Measurements from ENCODE around the gene OR4F15. TPM values are rescaled to one million over a fixed set of nuclear protein-coding genes. Genes with fewer than 3 reads are reported as not detected.
"Not testable (repeated sequence)": the region's sequence is repeated elsewhere in the genome, so short reads cannot be mapped to it uniquely, and the experiment has no call there.

The OR4F15 gene
- total RNA-seq, result not detected

GRCh38 chr15:101811902-101812301 lies at the start of gene OR4F15:
TSS of gene OR4F15 (plus strand) at chr15:101812202. CDS start at chr15:101818187, 5,985 bp downstream.
- H3K4me3 Mint-ChIP-seq, result no peak within 1 kb of the TSS
- no peaks in the 10 kb centered on the region for H3K9me3 Mint-ChIP-seq
- H3K4me1 Mint-ChIP-seq (ENCODE audit: low read depth), result no peaks in the 10 kb centered on the region
- DNase-seq, result no peak
- ATAC-seq, result no peak
- peaks cover 43% of the 10 kb centered on the region for H3K27me3 Mint-ChIP-seq (ENCODE audit: low read depth)
- no peaks in the 10 kb centered on the region for H3K36me3 Mint-ChIP-seq (ENCODE audit: insufficient read depth)

GRCh38 chr15:101764669-101765339 lies 47.2 kb upstream of the OR4F15 start:
- H3K4me3 Mint-ChIP-seq; H3K27me3 Mint-ChIP-seq (ENCODE audit: low read depth); H3K36me3 Mint-ChIP-seq (ENCODE audit: insufficient read depth); H3K4me1 Mint-ChIP-seq (ENCODE audit: low read depth); DNase-seq; H3K9me3 Mint-ChIP-seq; ATAC-seq: not testable (repeated sequence)

- not testable (repeated sequence) for H3K27me3 Mint-ChIP-seq (ENCODE audit: low read depth); H3K9me3 Mint-ChIP-seq; H3K36me3 Mint-ChIP-seq (ENCODE audit: insufficient read depth); ATAC-seq; DNase-seq; H3K4me1 Mint-ChIP-seq (ENCODE audit: low read depth); H3K4me3 Mint-ChIP-seq
Observed at GRCh38 chr15:101765340-101765671, 46.7 kb upstream of the OR4F15 start.

- no peaks in the 10 kb centered on the region for H3K9me3 Mint-ChIP-seq
- H3K36me3 Mint-ChIP-seq (ENCODE audit: insufficient read depth), result no peaks in the 10 kb centered on the region
- H3K4me1 Mint-ChIP-seq (ENCODE audit: low read depth), result no peaks in the 10 kb centered on the region
- no peaks in the 10 kb centered on the region for H3K27me3 Mint-ChIP-seq (ENCODE audit: low read depth)
- no peak overlapping the region for H3K4me3 Mint-ChIP-seq
- DNase-seq, result no peak
- ATAC-seq, result no peak
Observed at GRCh38 chr15:101765772-101766456, 46.1 kb upstream of the OR4F15 start.

GRCh38 chr15:101767083-101767640 lies 44.8 kb upstream of the OR4F15 start:
- not testable (repeated sequence) for H3K36me3 Mint-ChIP-seq (ENCODE audit: insufficient read depth); H3K4me3 Mint-ChIP-seq; H3K27me3 Mint-ChIP-seq (ENCODE audit: low read depth); H3K4me1 Mint-ChIP-seq (ENCODE audit: low read depth); ATAC-seq; DNase-seq; H3K9me3 Mint-ChIP-seq

GRCh38 chr15:101772921-101773320 lies 39.1 kb upstream of the OR4F15 start:
- Mint-ChIP-seq H3K9me3 (no peaks in the 10 kb centered on the region), H3K4me1 (ENCODE audit: low read depth) (no peaks in the 10 kb centered on the region)
- no peak for ATAC-seq

GRCh38 chr15:101773496-101774100 lies 38.4 kb upstream of the OR4F15 start:
- no peaks in the 10 kb centered on the region for H3K36me3 Mint-ChIP-seq (ENCODE audit: insufficient read depth)
- H3K27me3 Mint-ChIP-seq (ENCODE audit: low read depth), result peaks cover 4% of the 10 kb centered on the region
- H3K4me3 Mint-ChIP-seq, result no peak overlapping the region
- no peaks in the 10 kb centered on the region for H3K4me1 Mint-ChIP-seq (ENCODE audit: low read depth)
- DNase-seq (no peak), ATAC-seq (no peak)
- H3K9me3 Mint-ChIP-seq, result no peaks in the 10 kb centered on the region

More at GRCh38 chr15:101772921-101773320, 39.1 kb upstream of the OR4F15 start:
- Mint-ChIP-seq H3K27me3 (ENCODE audit: low read depth) (peaks cover 4% of the 10 kb centered on the region), H3K4me3 (no peak overlapping the region), H3K36me3 (ENCODE audit: insufficient read depth) (no peaks in the 10 kb centered on the region)
- DNase-seq, result no peak

- Mint-ChIP-seq H3K36me3 (ENCODE audit: insufficient read depth) (no peaks in the 10 kb centered on the region), H3K27me3 (ENCODE audit: low read depth) (peaks cover 5% of the 10 kb centered on the region), H3K4me3 (no peak overlapping the region), H3K4me1 (ENCODE audit: low read depth) (no peaks in the 10 kb centered on the region), H3K9me3 (no peaks in the 10 kb centered on the region)
- DNase-seq, result no peak
- ATAC-seq, result no peak
Observed at GRCh38 chr15:101775136-101775535, 36.9 kb upstream of the OR4F15 start.

- H3K4me3 Mint-ChIP-seq; H3K9me3 Mint-ChIP-seq; H3K36me3 Mint-ChIP-seq (ENCODE audit: insufficient read depth); ATAC-seq; DNase-seq; H3K4me1 Mint-ChIP-seq (ENCODE audit: low read depth): not testable (repeated sequence)
- peaks cover 13% of the 10 kb centered on the region for H3K27me3 Mint-ChIP-seq (ENCODE audit: low read depth)
Observed at GRCh38 chr15:101778576-101778975, 33.4 kb upstream of the OR4F15 start.

- H3K9me3 Mint-ChIP-seq; H3K4me1 Mint-ChIP-seq (ENCODE audit: low read depth); DNase-seq; H3K4me3 Mint-ChIP-seq; ATAC-seq; H3K36me3 Mint-ChIP-seq (ENCODE audit: insufficient read depth): not testable (repeated sequence)
- peaks cover 13% of the 10 kb centered on the region for H3K27me3 Mint-ChIP-seq (ENCODE audit: low read depth)
Observed at GRCh38 chr15:101780225-101780624, 31.8 kb upstream of the OR4F15 start.

GRCh38 chr15:101781928-101782327 lies 30.1 kb upstream of the OR4F15 start:
- H3K36me3 Mint-ChIP-seq (ENCODE audit: insufficient read depth), result no peaks in the 10 kb centered on the region
- DNase-seq, result no peak
- no peak overlapping the region for H3K4me3 Mint-ChIP-seq
- H3K27me3 Mint-ChIP-seq (ENCODE audit: low read depth), result peaks cover 11% of the 10 kb centered on the region
- no peaks in the 10 kb centered on the region for H3K9me3 Mint-ChIP-seq
- no peak for ATAC-seq
- no peaks in the 10 kb centered on the region for H3K4me1 Mint-ChIP-seq (ENCODE audit: low read depth)

GRCh38 chr15:101784644-101785043 lies 27.4 kb upstream of the OR4F15 start:
- Mint-ChIP-seq H3K27me3 (ENCODE audit: low read depth) (peaks cover 9% of the 10 kb centered on the region), H3K9me3 (no peaks in the 10 kb centered on the region), H3K4me3 (no peak overlapping the region), H3K36me3 (ENCODE audit: insufficient read depth) (no peaks in the 10 kb centered on the region), H3K4me1 (ENCODE audit: low read depth) (no peaks in the 10 kb centered on the region)
- ATAC-seq (no peak), DNase-seq (no peak)

- H3K4me1 Mint-ChIP-seq (ENCODE audit: low read depth); H3K36me3 Mint-ChIP-seq (ENCODE audit: insufficient read depth); ATAC-seq; DNase-seq; H3K9me3 Mint-ChIP-seq; H3K4me3 Mint-ChIP-seq; H3K27me3 Mint-ChIP-seq (ENCODE audit: low read depth): not testable (repeated sequence)
Observed at GRCh38 chr15:101786422-101786821, 25.6 kb upstream of the OR4F15 start.

GRCh38 chr15:101788001-101788400 lies 24.0 kb upstream of the OR4F15 start:
- H3K4me3 Mint-ChIP-seq; H3K27me3 Mint-ChIP-seq (ENCODE audit: low read depth); H3K4me1 Mint-ChIP-seq (ENCODE audit: low read depth); DNase-seq; H3K9me3 Mint-ChIP-seq; H3K36me3 Mint-ChIP-seq (ENCODE audit: insufficient read depth); ATAC-seq: not testable (repeated sequence)
